HG03520 (cell line): Measurements from ENCODE around the gene PCMTD2.
"Not testable (repeated sequence)": the region's sequence is repeated elsewhere in the genome, so short reads cannot be mapped to it uniquely, and the experiment has no call there.

Source experiments
- ATAC-seq: cut with Tn5 transposase; IDR thresholded peaks from one replicate; pipeline ENCODE4 v1.9.1; 2021; ENCODE audit warnings: mild to moderate bottlenecking, moderate library complexity; ENCODE audit not compliant: unreplicated experiment

The PCMTD2 gene

GRCh38 chr20:64285579-64286446 lies 30.3 kb downstream of the PCMTD2 start:
- ATAC-seq: peak; percentile 88

DNA sequence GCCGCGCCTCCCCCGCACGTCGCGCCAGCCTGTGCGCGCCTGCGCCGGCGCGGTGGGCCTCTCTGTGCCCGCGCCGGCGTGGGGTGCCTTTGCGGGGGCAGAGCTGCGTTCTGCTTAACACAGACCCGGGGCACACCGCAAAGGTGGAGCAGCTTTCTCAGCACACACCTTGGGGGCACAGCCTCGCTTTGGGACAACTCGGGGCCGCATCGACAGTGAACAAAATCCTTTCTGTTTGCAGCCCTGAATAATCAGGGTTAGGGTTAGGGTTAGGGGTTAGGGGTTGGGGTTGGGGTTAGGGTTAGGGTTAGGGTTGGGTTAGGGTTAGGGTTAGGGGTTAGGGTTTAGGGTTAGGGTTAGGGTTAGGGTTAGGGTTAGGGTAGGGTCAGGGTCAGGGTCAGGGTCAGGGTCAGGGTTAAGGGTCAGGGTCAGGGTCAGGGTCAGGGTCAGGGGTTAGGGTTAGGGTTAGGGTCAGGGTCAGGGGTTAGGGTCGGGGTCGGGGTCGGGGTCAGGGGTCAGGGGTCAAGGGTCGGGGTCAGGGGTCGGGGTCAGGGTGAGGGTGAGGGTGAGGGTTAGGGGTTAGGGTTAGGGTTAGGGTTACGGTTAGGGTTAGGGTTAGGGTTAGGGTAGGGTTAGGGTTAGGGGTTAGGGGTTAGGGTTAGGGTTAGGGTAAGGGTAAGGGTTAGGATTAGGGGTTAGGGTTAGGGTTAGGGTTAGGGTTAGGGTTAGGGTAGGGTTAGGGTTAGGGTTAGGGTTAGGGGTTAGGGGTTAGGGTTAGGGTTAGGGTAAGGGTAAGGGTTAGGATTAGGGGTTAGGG lies 31.1 kb downstream of the PCMTD2 start:
- not testable (repeated sequence) for ATAC-seq

DNA sequence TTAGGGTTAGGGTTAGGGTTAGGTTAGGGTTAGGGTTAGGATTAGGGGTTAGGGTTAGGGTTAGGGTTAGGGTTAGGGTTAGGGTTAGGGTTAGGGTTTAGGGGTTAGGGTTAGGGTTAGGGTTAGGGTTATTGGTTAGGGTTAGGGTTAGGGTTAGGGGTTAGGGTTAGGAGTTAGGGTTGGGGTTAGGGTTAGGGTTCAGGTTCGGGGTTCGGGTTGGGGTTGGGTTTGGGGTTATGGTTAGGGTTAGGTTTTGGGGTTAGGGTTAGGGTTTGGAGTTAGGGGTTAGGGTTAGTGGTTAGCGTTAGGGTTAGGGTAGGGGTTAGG lies 31.7 kb downstream of the PCMTD2 start:
- not testable (repeated sequence) for ATAC-seq

DNA sequence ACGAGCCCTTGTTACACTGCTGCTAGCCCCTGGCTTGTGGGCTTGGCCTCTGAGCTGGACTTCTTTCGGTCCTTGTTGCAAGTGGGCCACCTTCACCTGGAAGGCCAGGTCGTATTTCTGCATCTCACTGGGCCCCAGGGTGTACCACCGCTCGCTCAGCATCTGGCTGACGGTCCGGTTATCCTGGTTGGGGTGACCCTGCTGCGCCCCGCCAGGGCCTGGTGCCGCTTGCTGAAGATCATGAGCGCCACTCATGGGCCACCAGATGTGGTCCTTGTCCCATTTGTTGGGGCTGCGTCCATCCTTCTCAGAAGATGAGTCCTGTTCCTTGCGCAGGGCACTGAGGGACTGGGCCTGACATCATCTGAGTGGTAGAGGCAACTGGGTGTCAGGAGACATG lies 36.6 kb downstream of the PCMTD2 start:
- not testable (repeated sequence) for ATAC-seq

DNA sequence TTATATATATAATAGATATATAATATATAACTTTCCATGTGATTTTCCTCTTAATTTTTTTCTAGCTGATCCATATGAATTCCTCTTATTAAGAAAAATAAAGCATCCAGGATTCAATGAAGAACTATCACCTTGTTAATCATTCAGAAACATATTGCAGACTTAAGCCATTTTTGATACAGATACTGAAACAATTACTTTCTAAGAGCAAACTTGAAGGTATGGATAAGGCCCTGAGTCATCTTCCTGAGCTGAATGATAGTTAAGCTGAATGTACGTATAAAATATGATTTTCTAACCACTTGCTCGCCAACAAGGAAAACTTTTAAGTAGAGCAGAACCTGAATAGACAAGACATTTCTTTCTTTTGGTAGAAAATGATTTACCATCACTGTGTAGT lies 47.5 kb downstream of the PCMTD2 start:
- ATAC-seq: not testable (repeated sequence)

- not testable (repeated sequence) for ATAC-seq
Measured at GRCh38 chr20:64313761-64314160, 58.2 kb downstream of the PCMTD2 start.

DNA sequence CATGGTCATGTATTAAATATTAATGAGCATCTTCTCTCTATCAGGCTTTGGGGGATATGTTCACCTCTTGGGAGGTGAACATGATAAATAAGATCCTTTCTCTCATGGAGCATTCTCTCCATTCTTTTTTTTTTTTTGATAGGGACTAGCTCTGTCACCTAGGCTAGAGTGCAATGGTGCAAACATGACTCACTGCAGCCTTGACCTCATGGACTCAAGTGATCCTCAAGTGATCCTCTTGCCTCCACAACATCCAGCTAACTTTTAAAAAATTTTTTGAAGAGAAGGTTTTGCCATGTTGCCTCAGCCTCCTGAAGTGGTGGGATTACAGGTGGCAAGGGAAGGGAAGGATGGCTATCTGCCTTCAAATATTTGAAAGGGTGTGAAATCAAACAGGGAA lies 59.8 kb downstream of the PCMTD2 start:
- ATAC-seq: not testable (repeated sequence)

GRCh38 chr20:64315884-64316283 lies 60.3 kb downstream of the PCMTD2 start:
- ATAC-seq: not testable (repeated sequence)

DNA sequence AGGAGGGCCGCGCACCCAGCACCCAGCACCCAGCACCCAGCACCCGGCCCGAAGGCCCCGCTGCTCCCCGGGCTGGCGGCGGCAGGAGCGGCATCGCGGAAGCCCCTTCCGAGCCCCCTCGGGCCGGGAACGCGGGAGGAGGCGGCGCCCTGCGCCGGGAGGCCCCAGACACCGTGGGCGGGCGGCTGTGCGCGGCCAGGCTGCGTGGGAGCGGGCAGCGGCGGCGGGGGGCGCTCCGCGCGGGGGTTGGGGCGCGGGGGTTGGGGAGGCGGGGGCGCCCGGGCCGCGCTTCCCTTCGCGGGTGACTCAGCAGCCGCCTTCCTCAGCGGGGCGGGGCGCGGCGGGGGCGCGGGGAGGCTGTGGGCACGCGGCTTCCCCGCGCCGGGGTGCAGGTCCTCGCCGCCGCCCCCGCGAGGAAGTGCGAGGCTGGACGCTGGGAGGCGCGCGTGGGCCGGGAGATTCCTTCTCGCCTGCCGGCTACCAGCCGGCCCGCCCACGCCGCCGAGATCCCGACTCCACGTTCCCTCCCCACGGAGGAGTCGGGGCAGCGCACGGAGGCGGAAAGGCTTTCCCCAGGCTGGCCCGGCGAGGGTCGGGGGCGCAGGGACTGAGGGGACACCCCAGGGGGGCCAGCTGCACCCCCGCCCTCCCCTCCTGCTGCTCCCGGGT lies 61.0 kb downstream of the PCMTD2 start:
- not testable (repeated sequence) for ATAC-seq

GRCh38 chr20:64317331-64317730 lies 61.8 kb downstream of the PCMTD2 start:
- not testable (repeated sequence) for ATAC-seq

DNA sequence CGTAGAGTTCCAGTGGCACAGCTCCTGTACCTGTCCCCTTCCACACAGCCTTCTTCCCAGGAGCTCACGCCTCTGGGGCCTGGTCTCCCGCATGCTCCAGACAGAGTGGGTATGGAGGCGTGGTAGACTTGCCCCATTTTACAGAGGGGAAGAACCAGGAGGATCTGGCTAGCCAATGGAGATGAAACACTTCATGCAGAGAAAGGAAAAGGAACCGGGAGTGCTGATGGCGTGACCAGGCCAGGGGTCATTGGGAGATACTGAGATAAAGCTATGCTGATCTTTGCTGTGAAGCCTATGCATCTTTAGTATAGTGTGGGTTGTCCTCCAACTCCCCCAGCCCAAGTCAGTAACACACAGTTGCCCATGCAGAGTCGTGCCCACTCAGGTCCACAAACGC lies 62.5 kb downstream of the PCMTD2 start:
- ATAC-seq: not testable (repeated sequence)

DNA sequence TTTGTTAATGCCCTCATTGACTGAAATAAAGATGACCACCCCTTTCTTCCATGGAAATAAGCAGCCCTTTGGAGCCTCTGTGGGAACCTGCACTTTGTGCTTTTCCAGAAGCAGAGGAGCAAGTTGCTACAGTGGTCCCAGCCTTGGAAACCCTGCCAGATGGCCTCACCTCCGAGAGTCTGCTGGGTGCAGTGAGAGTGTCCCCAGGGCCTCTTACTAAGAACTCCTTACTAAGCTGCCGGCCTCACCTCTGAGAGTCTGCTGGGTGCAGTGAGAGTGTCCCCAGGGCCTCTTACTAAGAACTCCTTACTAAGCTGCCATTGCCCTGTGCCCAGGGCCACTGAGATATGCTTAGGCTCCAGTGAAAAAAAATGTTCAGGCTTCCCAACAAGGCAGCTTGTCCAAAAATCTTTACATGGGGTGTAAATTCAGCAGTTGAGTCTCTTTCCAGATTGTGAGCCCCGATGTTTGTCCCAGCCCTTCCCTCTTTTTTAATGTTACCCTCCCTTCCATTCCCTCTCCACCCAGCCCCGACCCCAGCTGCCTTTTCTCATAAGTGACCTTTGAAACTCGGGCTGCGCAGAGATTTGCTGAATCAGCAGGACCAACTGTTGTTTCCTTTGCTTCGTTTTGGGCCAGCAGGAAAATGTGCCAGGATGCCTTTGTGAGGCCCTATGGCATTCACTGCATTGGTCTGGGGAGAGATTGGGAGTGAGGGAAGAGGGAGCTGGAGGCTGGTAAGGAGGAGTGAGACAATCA lies 66.7 kb downstream of the PCMTD2 start:
- not testable (repeated sequence) for ATAC-seq
